Sigmoid colon (tissue), 6 donors: ENCODE data around the gene TARP.
"Not testable (repeated sequence)": the region's sequence is repeated elsewhere in the genome, so short reads cannot be mapped to it uniquely, and the experiment has no call there.

Source experiments
- DNase-seq: peaks from one replicate; pipeline ENCODE4 v3.0.0-alpha.2; 2019
- H3K27ac ChIP-seq, 4 donors: fragments of 200-600 bp; sonication (generic); one replicate each; pipeline ENCODE4 v1.5.1; 2016 to 2019; ENCODE audit warnings: mild to moderate bottlenecking in 1 of 4
- H3K27me3 ChIP-seq, 3 donors: fragments of 200-600 bp; sonication (generic); one replicate each; pipeline ENCODE4 v1.5.1; 2019; ENCODE audit warnings: mild to moderate bottlenecking in 1 of 3
- H3K36me3 ChIP-seq, 4 donors: fragments of 200-600 bp; sonication (generic); one replicate each; pipeline ENCODE4 v1.5.1; 2016 to 2019
- H3K4me1 ChIP-seq, 4 donors: fragments of 200-600 bp; sonication (generic); one replicate each; pipeline ENCODE4 v1.5.1; 2017 to 2019
- H3K4me3 ChIP-seq, 4 donors: fragments of 200-600 bp; sonication (generic); one replicate each; pipeline ENCODE4 v1.5.1; 2017 to 2019; ENCODE audit warnings: mild to moderate bottlenecking in 2 of 4, moderate library complexity in 1 of 4
- H3K9me3 ChIP-seq, 4 donors: fragments of 200-600 bp in 3 of 4; sonication (generic) in 3 of 4; one replicate each; pipeline versions ENCODE4 v1.5.1 to v1.6.1; 2013 to 2019
- EP300 ChIP-seq, 4 donors: sonication (generic); formaldehyde crosslinking; IDR thresholded peaks; one replicate each; pipeline ENCODE4 v1.6.1; 2017; ENCODE audit warnings: antibody characterized with exemption in 4 of 4
- POLR2A ChIP-seq, 2 donors: fragments of 450-650 bp; IDR thresholded peaks; one replicate each; pipeline ENCODE4 v1.6.1; 2016; ENCODE audit warnings: antibody characterized with exemption in 2 of 2, mild to moderate bottlenecking in 2 of 2, moderate library complexity in 2 of 2
- POLR2AphosphoS5 ChIP-seq, 4 donors: sonication (generic); formaldehyde crosslinking; IDR thresholded peaks; one replicate each; pipeline ENCODE4 v1.6.1; 2017; ENCODE audit warnings: antibody characterized with exemption in 4 of 4
- WGBS, 2 donors: extraction: QIAGEN DNeasy Blood & Tissue Kit; methylation state at CpG; one replicate each; pipeline ENCODE4 v1.1.7; 2013; 5-methylcytosine and 5-hydroxymethylcytosine counted together
- intact Hi-C: fragments of 100-400 bp; cut with DNase I; formaldehyde crosslinking; loops from one replicate; pipeline ENCODE4 v1.15.1; 2023
- TF ChIP-seq, protein P1 (sequence below), 4 experiments: fragments of 450-650 bp in 3 of 4; fragments of 200-600 bp in 1 of 4; IDR thresholded peaks; one replicate each; pipeline ENCODE4 v1.5.1; 2016 to 2019; ENCODE audit warnings: antibody characterized with exemption in 4 of 4, mild to moderate bottlenecking in 3 of 4, moderate library complexity in 2 of 4
- donor health status: healthy with polysubstance abuse.
- donor health status: healthy.

The TARP gene

DNA sequence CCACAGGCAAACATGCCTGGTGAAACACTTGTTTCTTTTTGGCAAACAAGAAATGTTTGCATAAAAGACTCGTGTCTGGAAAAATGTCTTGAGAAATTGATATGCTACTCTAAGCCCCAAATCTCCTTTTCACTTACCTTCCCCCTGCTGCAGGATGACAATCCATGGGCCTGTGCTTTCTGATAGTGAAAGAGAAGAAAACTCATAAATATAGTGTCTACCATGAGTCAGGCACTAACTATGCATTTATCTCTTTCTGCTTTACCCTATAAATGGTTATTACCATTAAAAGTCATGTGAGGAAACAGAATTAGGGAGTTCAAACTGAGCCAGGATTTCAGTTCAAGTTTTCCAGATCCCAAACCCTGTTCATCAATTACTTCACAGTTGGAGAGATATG, 6.6 kb upstream of the TARP start:
- intact Hi-C loops: no loop called here
- WGBS, 2 donors: 37 to 41% methylated on average over 1 of the region's 1 CpG
- no peak for TF ChIP-seq EP300 (IDR thresholded peaks at IDR 0.05)
- TF ChIP-seq, protein P1, sequence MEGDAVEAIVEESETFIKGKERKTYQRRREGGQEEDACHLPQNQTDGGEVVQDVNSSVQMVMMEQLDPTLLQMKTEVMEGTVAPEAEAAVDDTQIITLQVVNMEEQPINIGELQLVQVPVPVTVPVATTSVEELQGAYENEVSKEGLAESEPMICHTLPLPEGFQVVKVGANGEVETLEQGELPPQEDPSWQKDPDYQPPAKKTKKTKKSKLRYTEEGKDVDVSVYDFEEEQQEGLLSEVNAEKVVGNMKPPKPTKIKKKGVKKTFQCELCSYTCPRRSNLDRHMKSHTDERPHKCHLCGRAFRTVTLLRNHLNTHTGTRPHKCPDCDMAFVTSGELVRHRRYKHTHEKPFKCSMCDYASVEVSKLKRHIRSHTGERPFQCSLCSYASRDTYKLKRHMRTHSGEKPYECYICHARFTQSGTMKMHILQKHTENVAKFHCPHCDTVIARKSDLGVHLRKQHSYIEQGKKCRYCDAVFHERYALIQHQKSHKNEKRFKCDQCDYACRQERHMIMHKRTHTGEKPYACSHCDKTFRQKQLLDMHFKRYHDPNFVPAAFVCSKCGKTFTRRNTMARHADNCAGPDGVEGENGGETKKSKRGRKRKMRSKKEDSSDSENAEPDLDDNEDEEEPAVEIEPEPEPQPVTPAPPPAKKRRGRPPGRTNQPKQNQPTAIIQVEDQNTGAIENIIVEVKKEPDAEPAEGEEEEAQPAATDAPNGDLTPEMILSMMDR (IDR thresholded peaks at IDR 0.05): no peak
- no peak for TF ChIP-seq POLR2A (IDR thresholded peaks at IDR 0.05)
- TF ChIP-seq POLR2AphosphoS5 (IDR thresholded peaks at IDR 0.05): no peak

DNA sequence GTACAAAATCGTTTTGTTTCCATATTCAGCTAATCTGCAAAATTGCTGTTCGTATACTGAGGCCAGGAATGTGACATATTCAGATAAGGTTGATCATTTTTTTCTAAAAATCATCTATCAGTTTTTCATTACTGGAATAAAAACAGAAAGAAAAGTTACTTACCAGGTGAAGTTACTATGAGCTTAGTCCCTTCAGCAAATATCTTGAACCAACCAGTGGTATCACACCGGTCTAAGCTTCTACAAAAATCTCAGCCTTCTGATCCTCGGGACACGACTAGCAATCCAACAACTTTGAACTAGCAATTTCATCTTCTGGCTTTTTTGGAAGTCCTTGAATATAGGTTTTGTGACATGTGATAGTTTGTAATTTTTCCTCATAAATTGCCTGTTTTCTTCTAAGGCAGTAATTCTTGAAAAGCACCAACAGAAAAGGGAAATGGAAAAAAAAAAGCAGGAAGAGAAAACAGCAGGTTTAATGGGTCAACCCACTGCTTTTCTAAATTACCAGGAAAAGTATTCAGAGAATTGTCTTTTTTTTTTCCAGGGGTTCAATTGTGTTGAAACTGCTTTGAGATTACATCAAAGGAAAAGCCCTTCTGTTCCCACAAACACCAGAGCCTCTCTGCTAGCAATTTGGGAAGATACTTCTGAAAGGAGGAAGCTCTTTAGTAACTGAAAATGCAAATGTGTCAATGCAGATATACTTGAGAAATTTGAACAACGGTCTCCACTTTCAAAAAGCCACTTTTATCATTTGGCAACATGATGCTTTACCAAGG, 2.9 kb upstream of the TARP start:
- Histone ChIP-seq H3K4me1 (no peaks in the 10 kb centered on the region), H3K9me3 (no peaks in the 10 kb centered on the region), H3K36me3 (no peaks in the 10 kb centered on the region), H3K27ac (no peak overlapping the region), H3K27me3 (no peaks in the 10 kb centered on the region), H3K4me3 (no peak overlapping the region)
- no peak for TF ChIP-seq EP300 (IDR thresholded peaks at IDR 0.05)
- TF ChIP-seq, protein P1 (IDR thresholded peaks at IDR 0.05): no peak
- TF ChIP-seq POLR2A (IDR thresholded peaks at IDR 0.05): no peak
- no peak for TF ChIP-seq POLR2AphosphoS5 (IDR thresholded peaks at IDR 0.05)
- intact Hi-C loops: no loop called here
- 70 to 74% methylated on average over 6 of the region's 6 CpGs for whole genome bisulfite sequencing, 2 donors
- DNase-seq: no peak

More for the DNA sequence above, 6.6 kb upstream of the TARP start:
- Histone ChIP-seq H3K4me3 (no peak overlapping the region), H3K27me3 (no peaks in the 10 kb centered on the region), H3K36me3 (no peaks in the 10 kb centered on the region), H3K27ac (no peak overlapping the region), H3K4me1 (no peaks in the 10 kb centered on the region), H3K9me3 (no peaks in the 10 kb centered on the region)
- no peak for DNase-seq

DNA sequence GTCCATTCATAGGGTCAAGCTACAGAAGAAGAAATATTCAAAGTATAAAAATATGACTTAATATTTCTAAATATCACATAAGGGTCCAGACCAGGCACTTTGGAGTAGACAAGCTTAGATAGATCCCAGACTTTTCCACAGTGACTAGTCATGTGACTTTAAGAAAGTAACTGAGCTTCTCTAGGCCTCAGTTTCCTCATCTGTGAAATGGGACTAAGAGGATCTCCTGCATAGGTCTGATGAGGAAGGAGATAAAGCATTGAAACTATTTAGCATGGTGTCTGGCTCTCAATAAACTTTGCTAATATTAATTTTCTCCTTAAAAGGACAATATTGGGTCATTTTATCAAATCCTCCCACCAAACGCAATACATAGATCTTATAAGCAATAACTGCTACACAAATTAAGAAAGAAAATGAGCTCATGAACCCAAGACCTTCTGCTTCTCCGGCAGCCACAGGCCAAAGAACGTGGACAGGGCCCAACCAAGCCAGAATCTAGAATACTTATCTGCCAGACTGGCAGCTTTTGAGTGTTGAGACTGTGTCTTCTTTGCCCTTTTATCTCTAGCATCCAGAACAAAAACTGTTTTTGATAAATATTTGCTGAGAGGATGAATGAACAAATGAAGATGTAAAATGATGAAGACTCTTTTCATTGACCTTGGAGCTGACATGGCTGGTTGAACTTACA, 1.6 kb upstream of the TARP start:
- intact Hi-C loops: no loop called here
- H3K4me3 ChIP-seq: no peak overlapping the region
- TF ChIP-seq, protein P1 (IDR thresholded peaks at IDR 0.05): no peak
- TF ChIP-seq EP300 (IDR thresholded peaks at IDR 0.05) (no peak), POLR2A (IDR thresholded peaks at IDR 0.05) (no peak), POLR2AphosphoS5 (IDR thresholded peaks at IDR 0.05) (no peak)
- H3K27ac ChIP-seq: no peak overlapping the region
- no peaks in the 10 kb centered on the region for H3K4me1 ChIP-seq
- DNase-seq: no peak
- H3K36me3 ChIP-seq: no peaks in the 10 kb centered on the region
- no peaks in the 10 kb centered on the region for H3K27me3 ChIP-seq
- H3K9me3 ChIP-seq: no peaks in the 10 kb centered on the region
- 85 to 86% methylated on average over 3 of the region's 3 CpGs for WGBS, 2 donors

DNA sequence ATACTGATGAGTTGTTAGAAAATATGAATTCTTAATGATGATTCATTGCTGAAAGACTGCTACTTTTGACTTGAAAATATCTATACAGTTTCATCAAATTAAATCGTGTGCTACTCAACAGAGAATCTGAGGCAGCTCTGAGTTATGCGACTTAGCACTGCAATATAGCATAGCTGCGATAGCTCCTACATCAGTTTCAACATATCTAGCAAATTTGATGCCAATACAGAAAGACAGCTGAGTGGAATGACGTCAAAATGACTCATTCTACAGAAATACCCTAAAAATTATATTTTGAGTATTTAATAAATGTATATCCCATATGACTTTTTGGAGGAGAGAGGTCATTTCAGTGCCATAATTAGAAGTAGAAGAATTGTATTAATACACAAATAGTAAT, 1.1 kb upstream of the TARP start:
- TF ChIP-seq POLR2AphosphoS5 (IDR thresholded peaks at IDR 0.05): no peak
- intact Hi-C loops: no loop called here
- H3K4me3 ChIP-seq: no peak overlapping the region
- no peaks in the 10 kb centered on the region for H3K27me3 ChIP-seq
- H3K36me3 ChIP-seq: no peaks in the 10 kb centered on the region
- no peak for DNase-seq
- H3K9me3 ChIP-seq: no peaks in the 10 kb centered on the region
- H3K27ac ChIP-seq: no peak overlapping the region
- 83% methylated on average over 4 of the region's 4 CpGs for WGBS, 2 donors
- H3K4me1 ChIP-seq: no peaks in the 10 kb centered on the region

DNA sequence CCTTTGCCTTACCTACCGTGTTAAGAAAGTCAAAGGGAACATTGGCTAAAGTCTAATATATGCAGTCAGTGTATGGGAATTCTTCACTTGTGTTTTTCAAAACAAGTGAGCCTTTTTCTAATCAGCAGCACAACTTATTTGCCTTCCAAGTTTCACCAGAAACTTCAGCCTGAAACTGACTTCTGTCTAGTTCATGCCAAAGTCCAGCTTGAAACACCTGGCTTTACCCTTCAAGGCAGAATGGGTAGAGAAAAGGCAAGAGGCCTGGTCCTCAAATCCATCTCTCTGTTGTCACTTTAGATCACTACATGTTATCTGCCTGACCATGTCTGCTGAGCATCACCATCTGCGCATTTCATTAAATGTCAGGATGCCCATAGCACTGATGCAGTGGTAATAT, 3.0 kb downstream of the TARP start:
- H3K9me3 ChIP-seq, H3K4me1 ChIP-seq, H3K4me3 ChIP-seq, DNase-seq, H3K27ac ChIP-seq, H3K27me3 ChIP-seq, H3K36me3 ChIP-seq, intact Hi-C loops: not testable (repeated sequence)
- 53 to 81% methylated on average over 1 of the region's 2 CpGs for WGBS, 2 donors

DNA sequence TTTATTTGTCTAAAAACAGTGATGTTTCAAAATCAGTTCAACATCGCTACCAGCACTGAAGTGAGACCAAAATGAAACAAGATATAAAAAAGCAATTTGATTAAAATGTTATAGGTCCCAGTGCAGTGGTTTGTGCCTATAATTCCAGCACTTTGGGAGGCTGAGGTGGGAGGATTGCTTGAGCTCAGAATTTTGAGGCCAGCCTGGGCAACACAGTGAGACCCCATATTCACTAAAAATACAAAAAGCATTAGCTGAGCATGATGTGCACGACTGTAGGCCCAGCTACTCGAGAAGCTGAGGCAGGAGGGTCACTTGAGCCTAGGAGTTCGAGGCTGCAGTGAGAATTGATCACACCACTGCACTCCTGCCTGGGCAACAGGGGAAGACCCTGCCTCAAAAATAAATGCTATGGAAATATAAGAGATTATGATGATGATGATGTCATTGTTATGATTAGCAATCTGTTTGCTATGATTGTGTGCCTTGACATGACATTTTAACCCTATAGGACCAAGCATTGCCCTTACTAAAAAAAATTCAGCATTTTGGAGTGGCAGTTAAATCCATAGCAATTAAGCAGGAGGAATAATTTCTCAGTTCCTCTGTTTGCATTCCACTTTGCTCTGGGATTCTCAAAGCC, 3.6 kb downstream of the TARP start:
- H3K27ac ChIP-seq, intact Hi-C loops, DNase-seq, H3K4me3 ChIP-seq, H3K27me3 ChIP-seq, H3K9me3 ChIP-seq, H3K4me1 ChIP-seq, H3K36me3 ChIP-seq: not testable (repeated sequence)
- 70 to 88% methylated on average over 4 of the region's 4 CpGs for WGBS, 2 donors

DNA sequence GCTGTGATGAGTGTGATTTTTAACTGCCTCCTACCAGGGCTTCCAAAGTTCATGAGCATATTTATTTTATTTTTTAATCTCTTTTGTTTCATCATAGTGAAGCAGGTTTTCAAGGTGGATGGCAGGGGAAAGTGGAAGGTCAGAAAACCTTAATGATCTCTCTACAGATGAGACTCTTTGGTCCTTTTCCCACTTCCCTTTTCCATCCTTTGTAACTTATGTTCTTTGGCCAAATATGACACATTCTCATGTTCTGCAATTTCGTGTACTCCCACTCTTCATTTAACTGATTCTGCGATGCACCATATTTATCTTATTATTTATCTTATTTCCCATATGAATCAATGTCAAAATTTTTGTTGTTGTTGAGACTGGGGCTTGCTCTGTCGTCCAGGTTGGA, 7.5 kb downstream of the TARP start:
- DNase-seq, H3K27ac ChIP-seq, H3K36me3 ChIP-seq, H3K4me3 ChIP-seq, H3K27me3 ChIP-seq, H3K4me1 ChIP-seq, H3K9me3 ChIP-seq, intact Hi-C loops: not testable (repeated sequence)
- 73 to 87% methylated on average over 3 of the region's 3 CpGs for WGBS, 2 donors

DNA sequence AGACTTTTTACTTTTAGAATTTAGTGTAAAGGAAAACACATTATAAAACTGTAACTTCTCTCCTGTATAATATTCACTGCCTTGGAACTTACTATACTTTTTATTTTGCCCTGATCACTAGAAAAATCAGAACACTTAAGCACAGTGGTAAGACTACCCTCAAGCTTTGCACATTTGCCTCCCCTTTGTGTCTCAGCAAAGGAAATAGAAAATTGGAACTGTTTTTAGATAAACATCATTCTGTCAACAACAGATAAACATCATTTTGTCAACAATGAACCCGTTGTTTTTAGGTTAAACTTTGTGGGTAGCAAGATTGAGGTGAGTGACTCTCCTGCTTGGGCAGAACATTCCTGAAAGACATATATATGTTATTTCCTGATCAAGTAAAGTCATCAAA, 8.8 kb downstream of the TARP start:
- H3K36me3 ChIP-seq, H3K4me1 ChIP-seq, H3K9me3 ChIP-seq, H3K27ac ChIP-seq, H3K27me3 ChIP-seq, intact Hi-C loops, H3K4me3 ChIP-seq, DNase-seq: not testable (repeated sequence)
- WGBS, 2 donors: 26 to 50% methylated on average over 1 of the region's 1 CpG

DNA sequence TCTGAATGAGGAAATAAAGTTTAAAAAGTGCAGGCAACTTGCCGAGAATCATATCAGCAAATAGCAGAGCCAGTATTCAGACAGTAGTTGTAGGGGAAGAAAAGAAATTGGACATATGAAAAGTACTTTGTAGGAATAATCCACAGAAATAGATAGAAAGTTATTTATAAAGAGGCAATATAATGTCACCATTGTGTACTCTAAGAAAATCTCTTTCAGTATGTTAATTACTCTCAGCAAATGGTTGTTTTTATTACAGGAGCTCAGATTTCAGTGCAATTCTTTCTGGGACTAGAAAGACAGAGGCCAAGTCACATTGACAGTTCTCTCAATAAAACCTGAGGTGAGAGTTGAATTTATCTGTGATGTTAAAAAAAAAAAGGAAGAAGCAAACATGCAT, 10.2 kb downstream of the TARP start:
- H3K27me3 ChIP-seq, H3K9me3 ChIP-seq, H3K27ac ChIP-seq, H3K36me3 ChIP-seq, DNase-seq, H3K4me1 ChIP-seq, H3K4me3 ChIP-seq, intact Hi-C loops: not testable (repeated sequence)
- WGBS, 2 donors: 32 to 54% methylated on average over 1 of the region's 1 CpG
